ENCODE data around the gene ORC4. TPM values are rescaled to one million over a fixed set of nuclear protein-coding genes. Genes with fewer than 3 reads are reported as not detected.

Gene ORC4
- total RNA-seq, 1 experiment from 2014 or later: 72.9 TPM

GRCh38 chr2:147913701-147914480, 106.6 kb downstream of the ORC4 start:
- Mint-ChIP-seq H3K36me3 (ENCODE audit: insufficient read depth in 1 of 3, low read depth in 3 of 3) (no peaks in the 10 kb centered on the region; a peak in 3 of 7 replicates), H3K27me3 (ENCODE audit: low read depth) (no peaks in the 10 kb centered on the region), H3K9me3 (no peaks in the 10 kb centered on the region), H3K4me1 (peaks cover 0 to 6% of the 10 kb centered on the region in 2 experiments; a peak in 1 of 4 replicates), H3K27ac (peak overlapping the region in 1 of 3 experiments; percentile 55; a peak in 1 of 7 replicates), H3K4me3 (no peak overlapping the region)
- Histone ChIP-seq H3K4ac (ENCODE audit: low read depth, low read length) (no peak overlapping the region), H2AFZ (ENCODE audit: low read length) (no peak overlapping the region), H4K8ac (replicated peaks; ENCODE audit: insufficient read length, low read depth, low read length) (no peak overlapping the region), H2BK20ac (ENCODE audit: low read depth, low read length, poor library complexity, severe bottlenecking) (no peak overlapping the region), H2BK15ac (ENCODE audit: low read depth, low read length) (no peak overlapping the region), H4K5ac (ENCODE audit: insufficient read length, low read depth, low read length) (no peak overlapping the region), H2AK5ac (ENCODE audit: insufficient read length, low read length) (no peak overlapping the region), H3T11ph (ENCODE audit: low read length) (no peak overlapping the region), H2BK12ac (ENCODE audit: insufficient read length, low read depth, low read length) (no peak overlapping the region), H3K23me2 (ENCODE audit: insufficient read length, low read depth, low read length, poor library complexity, severe bottlenecking) (no peaks in the 10 kb centered on the region), H3K9ac (ENCODE audit: extremely low read depth, insufficient read length, low read length) (no peak overlapping the region), H3K56ac (ENCODE audit: insufficient read length, low read depth, low read length) (no peak overlapping the region), H3K9me3 (ENCODE audit: control insufficient read depth, low read depth, low read length) (no peaks in the 10 kb centered on the region), H3K27ac (ENCODE audit: insufficient read length, low read depth, low read length) (no peak overlapping the region), H4K20me1 (ENCODE audit: control insufficient read depth, insufficient read depth, insufficient read length) (no peaks in the 10 kb centered on the region), H3K79me2 (ENCODE audit: insufficient read depth, low read length) (no peaks in the 10 kb centered on the region), H3K4me1 (ENCODE audit: insufficient read depth, low read length) (no peaks in the 10 kb centered on the region), H3K79me1 (ENCODE audit: insufficient read depth, low read depth, low read length, poor library complexity, severe bottlenecking) (no peaks in the 10 kb centered on the region), H3K18ac (ENCODE audit: insufficient read length, low read depth, low read length) (no peak overlapping the region), H3K27me3 (ENCODE audit: insufficient read depth, low read length) (no peaks in the 10 kb centered on the region), H2BK5ac (ENCODE audit: insufficient read length, low read length) (no peak overlapping the region), H3K14ac (ENCODE audit: insufficient read depth, low read length) (no peak overlapping the region), H3K4me2 (ENCODE audit: insufficient read depth, insufficient read length, low read length) (no peak overlapping the region), H2BK120ac (ENCODE audit: low read depth, low read length, poor library complexity, severe bottlenecking) (no peak overlapping the region), H3K23ac (ENCODE audit: insufficient read length, low read depth, low read length) (no peak overlapping the region), H4K91ac (ENCODE audit: insufficient read length, low read depth, low read length) (no peak overlapping the region)
- no CpG with 5 or more reads among the region's 3 CpGs for WGBS (ENCODE audit: extremely low coverage, insufficient read length, low lambda C conversion rate)
- no peak for DNase-seq
- TF ChIP-seq CTCF (conservative IDR thresholded peaks at IDR 0.05): no peak
